Nephron (organoid): Measurements from ENCODE around the gene IL11RA.

Experiments
- H3K27ac Mint-ChIP-seq, 3 experiments: 2 replicates each; pipeline ENCODE4 v1.8.0; 2020; ENCODE audit warnings: mixed read lengths in 3 of 3, mild to moderate bottlenecking in 2 of 3, moderate library complexity in 1 of 3
- H3K27me3 Mint-ChIP-seq: 2 replicates; pipeline ENCODE4 v1.8.0; 2021; ENCODE audit warnings: low read depth, mild to moderate bottlenecking, moderate library complexity, mixed read lengths
- H3K36me3 Mint-ChIP-seq: 2 replicates; pipeline ENCODE4 v1.8.0; 2020; ENCODE audit warnings: low read depth, mixed read lengths
- H3K4me1 Mint-ChIP-seq: 2 replicates; pipeline ENCODE4 v1.8.0; 2020; ENCODE audit warnings: mixed read lengths
- H3K4me3 Mint-ChIP-seq, 3 experiments: 2 replicates each; pipeline ENCODE4 v1.8.0; 2020; ENCODE audit warnings: mild to moderate bottlenecking in 3 of 3, mixed read lengths in 3 of 3, moderate library complexity in 2 of 3
- H3K9me3 Mint-ChIP-seq: 2 replicates; pipeline ENCODE4 v1.8.0; 2020; ENCODE audit warnings: mixed read lengths
- CTCF ChIP-seq, 3 experiments: fragments of 200-600 bp; sonication (generic); IDR thresholded peaks; one replicate each; pipeline ENCODE4 v1.5.0; 2021; ENCODE audit warnings: antibody characterized with exemption in 3 of 3; ENCODE audit not compliant: unreplicated experiment in 3 of 3

The IL11RA gene

GRCh38 chr9:34651876-34652601 lies at the start of gene IL11RA:
TSS of gene IL11RA (plus strand) at chr9:34652185. CDS start at chr9:34655218, 3,033 bp downstream.
- TF ChIP-seq CTCF (IDR thresholded peaks at IDR 0.05; ENCODE audit: unreplicated experiment in 3 of 3): no peak
- Mint-ChIP-seq H3K27ac (peak within 1 kb of the TSS; percentile 99), H3K4me1 (peaks cover 76% of the 10 kb centered on the region), H3K27me3 (no peaks in the 10 kb centered on the region), H3K4me3 (peak within 1 kb of the TSS; percentile 74 to 95 (median 89)), H3K36me3 (peaks cover 36% of the 10 kb centered on the region), H3K9me3 (no peaks in the 10 kb centered on the region)

GRCh38 chr9:34603610-34604231 lies 48.3 kb upstream of the IL11RA start:
- Mint-ChIP-seq H3K4me1 (peaks cover 12% of the 10 kb centered on the region), H3K36me3 (no peaks in the 10 kb centered on the region)

GRCh38 chr9:34606190-34606589 lies 45.8 kb upstream of the IL11RA start:
- H3K36me3 Mint-ChIP-seq: no peaks in the 10 kb centered on the region
- H3K4me3 Mint-ChIP-seq: no peak overlapping the region
- H3K27me3 Mint-ChIP-seq: peaks cover 9% of the 10 kb centered on the region
- H3K4me1 Mint-ChIP-seq: peaks cover 16% of the 10 kb centered on the region
- TF ChIP-seq CTCF (IDR thresholded peaks at IDR 0.05; ENCODE audit: unreplicated experiment in 3 of 3): no peak
- no peaks in the 10 kb centered on the region for H3K9me3 Mint-ChIP-seq
- no peak overlapping the region for H3K27ac Mint-ChIP-seq

More at GRCh38 chr9:34603610-34604231, 48.3 kb upstream of the IL11RA start:
- H3K4me3 Mint-ChIP-seq: peak overlapping the region in 1 of 3 experiments; percentile 2
- H3K9me3 Mint-ChIP-seq: no peaks in the 10 kb centered on the region
- peak overlapping the region in 1 of 3 experiments; percentile 12 for H3K27ac Mint-ChIP-seq
- peak; percentile 90 to 92 (median 91) for TF ChIP-seq CTCF (IDR thresholded peaks at IDR 0.05; ENCODE audit: unreplicated experiment in 3 of 3)
- peaks cover 15% of the 10 kb centered on the region for H3K27me3 Mint-ChIP-seq

- H3K27ac Mint-ChIP-seq: no peak overlapping the region
- no peak overlapping the region for H3K4me3 Mint-ChIP-seq
- no peak for TF ChIP-seq CTCF (IDR thresholded peaks at IDR 0.05; ENCODE audit: unreplicated experiment in 3 of 3)
- H3K4me1 Mint-ChIP-seq: peaks cover 15% of the 10 kb centered on the region
- H3K27me3 Mint-ChIP-seq: peaks cover 5% of the 10 kb centered on the region
- H3K36me3 Mint-ChIP-seq: no peaks in the 10 kb centered on the region
- H3K9me3 Mint-ChIP-seq: no peaks in the 10 kb centered on the region
Observed at GRCh38 chr9:34606905-34607304, 45.1 kb upstream of the IL11RA start.

- no peaks in the 10 kb centered on the region for H3K9me3 Mint-ChIP-seq
- peaks cover 5% of the 10 kb centered on the region for H3K27me3 Mint-ChIP-seq
- no peak for TF ChIP-seq CTCF (IDR thresholded peaks at IDR 0.05; ENCODE audit: unreplicated experiment in 3 of 3)
- H3K27ac Mint-ChIP-seq: no peak overlapping the region
- no peaks in the 10 kb centered on the region for H3K36me3 Mint-ChIP-seq
- H3K4me1 Mint-ChIP-seq: peaks cover 15% of the 10 kb centered on the region
- no peak overlapping the region for H3K4me3 Mint-ChIP-seq
Observed at GRCh38 chr9:34607331-34607730, 44.7 kb upstream of the IL11RA start.
